Gastroesophageal sphincter (tissue), 3 donors: Measurements from ENCODE around the gene SEC24A.

Experiments
- EP300 ChIP-seq: sonication (generic); formaldehyde crosslinking; IDR thresholded peaks from one replicate; pipeline ENCODE4 v1.6.1; 2017; ENCODE audit warnings: antibody characterized with exemption, mild to moderate bottlenecking
- POLR2A ChIP-seq, 2 donors: fragments of 450-650 bp; IDR thresholded peaks; one replicate each; pipeline ENCODE4 v1.6.1; 2017; ENCODE audit warnings: antibody characterized with exemption in 2 of 2, mild to moderate bottlenecking in 2 of 2, moderate library complexity in 1 of 2
- TF ChIP-seq, protein P1 (sequence below), 4 experiments: fragments of 200-600 bp in 2 of 4; fragments of 450-650 bp in 2 of 4; sonication (generic) in 1 of 4; IDR thresholded peaks; one replicate each; pipeline ENCODE4 v1.5.1; 2017 to 2019; ENCODE audit warnings: antibody characterized with exemption in 4 of 4, mild to moderate bottlenecking in 2 of 4, moderate library complexity in 2 of 4

DNA sequence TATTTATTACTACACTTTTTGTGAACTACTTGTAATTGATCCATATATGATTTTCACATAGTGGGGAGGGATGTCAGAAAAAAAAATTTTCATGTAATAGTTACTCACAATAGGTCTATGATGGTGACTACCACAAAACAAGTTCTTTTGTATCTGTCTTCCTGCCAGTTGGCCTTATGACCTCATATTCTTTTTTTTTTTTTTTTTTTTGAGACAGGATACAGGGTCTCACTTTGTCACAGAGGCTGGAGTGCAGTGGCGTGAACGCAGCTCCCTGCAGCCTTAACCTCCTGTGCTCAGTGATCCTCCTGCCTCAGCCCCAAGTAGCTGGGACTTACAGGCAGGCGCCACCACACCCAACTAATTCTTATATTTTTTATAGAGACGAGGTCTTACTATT is 10.9 kb downstream of the SEC24A start:
- TF ChIP-seq, protein P1, sequence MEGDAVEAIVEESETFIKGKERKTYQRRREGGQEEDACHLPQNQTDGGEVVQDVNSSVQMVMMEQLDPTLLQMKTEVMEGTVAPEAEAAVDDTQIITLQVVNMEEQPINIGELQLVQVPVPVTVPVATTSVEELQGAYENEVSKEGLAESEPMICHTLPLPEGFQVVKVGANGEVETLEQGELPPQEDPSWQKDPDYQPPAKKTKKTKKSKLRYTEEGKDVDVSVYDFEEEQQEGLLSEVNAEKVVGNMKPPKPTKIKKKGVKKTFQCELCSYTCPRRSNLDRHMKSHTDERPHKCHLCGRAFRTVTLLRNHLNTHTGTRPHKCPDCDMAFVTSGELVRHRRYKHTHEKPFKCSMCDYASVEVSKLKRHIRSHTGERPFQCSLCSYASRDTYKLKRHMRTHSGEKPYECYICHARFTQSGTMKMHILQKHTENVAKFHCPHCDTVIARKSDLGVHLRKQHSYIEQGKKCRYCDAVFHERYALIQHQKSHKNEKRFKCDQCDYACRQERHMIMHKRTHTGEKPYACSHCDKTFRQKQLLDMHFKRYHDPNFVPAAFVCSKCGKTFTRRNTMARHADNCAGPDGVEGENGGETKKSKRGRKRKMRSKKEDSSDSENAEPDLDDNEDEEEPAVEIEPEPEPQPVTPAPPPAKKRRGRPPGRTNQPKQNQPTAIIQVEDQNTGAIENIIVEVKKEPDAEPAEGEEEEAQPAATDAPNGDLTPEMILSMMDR (IDR thresholded peaks at IDR 0.05) = no peak
- TF ChIP-seq POLR2A (IDR thresholded peaks at IDR 0.05) = no peak
- no peak for TF ChIP-seq EP300
